Panc1 (cell line): ENCODE measurements around the gene SOX5. TPM values are rescaled to one million over a fixed set of nuclear protein-coding genes. Genes with fewer than 3 reads are reported as not detected.

Source experiments
- ATAC-seq: fragments of 200-7000 bp; cut with Tn5 transposase; 2 replicates; pipeline ENCODE4 v1.9.1; 2020; ENCODE audit warnings: mild to moderate bottlenecking, moderate library complexity
- BruUV-seq: library from RNA; stranded (reverse); fragments of 400-500 nt; replicated peaks from 2 replicates; lab custom pipeline; 2021; lab: Mats Ljungman, UMichigan
- CTCF ChIA-PET: fragments of 300-600 bp; sonication (Branson Sonifier 250); formaldehyde crosslinking; loops from one replicate; lab custom pipeline; 2022; ENCODE audit warnings: antibody characterized with exemption; lab: Charles Lee
- POLR2A ChIA-PET: fragments of 300-600 bp; sonication (Branson Sonifier 250); formaldehyde crosslinking; loops from one replicate; lab custom pipeline; 2022; ENCODE audit warnings: antibody characterized with exemption; lab: Charles Lee
- DNase-seq: peaks from one replicate; pipeline ENCODE4 v3.0.0-alpha.2; 2010; ENCODE audit warnings: low read depth, low spot score
- H3K27ac ChIP-seq: 2 replicates; pipeline ENCODE4 v1.5.1; 2011; ENCODE audit warnings: mild to moderate bottlenecking, low read length, inconsistent platforms
- H3K27me3 ChIP-seq: fragments of 200-500 bp; sonication (Bioruptor generic); 2 replicates; pipeline ENCODE4 v1.6.0; 2014; ENCODE audit warnings: low read length, inconsistent platforms; ENCODE audit not compliant: control insufficient read depth, insufficient read depth
- H3K36me3 ChIP-seq: fragments of 200-500 bp; sonication (Bioruptor generic); 2 replicates; pipeline ENCODE4 v1.5.1; 2014; ENCODE audit warnings: inconsistent platforms, mild to moderate bottlenecking, low read length, moderate library complexity; ENCODE audit not compliant: control insufficient read depth, insufficient read depth
- H3K4me1 ChIP-seq: 2 replicates; pipeline ENCODE4 v1.5.1; 2011; ENCODE audit warnings: inconsistent platforms, mild to moderate bottlenecking, low read length, moderate library complexity; ENCODE audit not compliant: control insufficient read depth, insufficient read depth
- H3K4me3 ChIP-seq, 2 experiments: 2 replicates each; pipeline ENCODE4 v1.5.1; 2011 to 2012; ENCODE audit warnings: low read depth in 2 of 2, low read length in 2 of 2, mild to moderate bottlenecking in 2 of 2, inconsistent platforms in 1 of 2, moderate library complexity in 1 of 2
- H3K9me3 ChIP-seq: fragments of 200-500 bp; sonication (Bioruptor generic); 2 replicates; pipeline ENCODE4 v1.5.1; 2014; ENCODE audit warnings: low read depth, mild to moderate bottlenecking, inconsistent platforms, low read length, moderate library complexity; ENCODE audit not compliant: control insufficient read depth, insufficient read depth
- CTCF ChIP-seq: fragments of 450-650 bp; IDR thresholded peaks from 2 replicates; pipeline ENCODE4 v1.5.1; 2017; ENCODE audit warnings: mild to moderate bottlenecking
- POLR2AphosphoS5 ChIP-seq: IDR thresholded peaks from 2 replicates; pipeline ENCODE4 v1.6.1; 2012; ENCODE audit warnings: mild to moderate bottlenecking, low read depth, low read length, moderate library complexity
- SIN3A ChIP-seq: IDR thresholded peaks from 2 replicates; pipeline ENCODE4 v1.6.1; 2012; ENCODE audit warnings: low read depth, mild to moderate bottlenecking, low read length, moderate library complexity, borderline replicate concordance; ENCODE audit not compliant: insufficient read depth
- TCF7L2 ChIP-seq: IDR thresholded peaks from 2 replicates; pipeline ENCODE4 v1.6.1; 2011; ENCODE audit warnings: mild to moderate bottlenecking, low read depth, low read length, inconsistent platforms
- in situ Hi-C: cut with HindIII; loops from 2 replicates; pipeline ENCODE4 v1.10.0; 2016; ENCODE audit warnings: low sequenced_read_pairs, low pct_unique_long_range_greater_than_20kb
- intact Hi-C: fragments of 100-400 bp; cut with micrococcal nuclease; formaldehyde crosslinking; loops from one replicate; pipeline ENCODE4 v1.10.0; 2022; ENCODE audit not compliant: unreplicated experiment
- total RNA-seq: library from RNA; stranded (reverse); gene quantifications from one replicate; pipeline ENCODE4 v1.2.1, GENCODE V29; 2021; ENCODE audit not compliant: unreplicated experiment
- TF ChIP-seq, protein P1 (sequence below), 2 experiments: IDR thresholded peaks; 2 replicates each; pipeline ENCODE4 v1.6.1; 2011 to 2012; ENCODE audit warnings: low read depth in 2 of 2, control low read depth in 1 of 2, low read length in 1 of 2, mild to moderate bottlenecking in 1 of 2, moderate library complexity in 1 of 2; ENCODE audit not compliant: insufficient read depth in 1 of 2

SOX5 gene
- total RNA-seq, 1 experiment from 2014 or later: 0.23 TPM

GRCh38 chr12:23559268-23559753 is 390.2 kb downstream of the SOX5 start:
- ChIA-PET CTCF (no interaction called here), POLR2A (no interaction called here)
- in situ Hi-C loops: no loop called here
- Histone ChIP-seq H3K4me3 (no peak overlapping the region), H3K9me3 (no peaks in the 10 kb centered on the region), H3K27ac (no peak overlapping the region), H3K4me1 (no peaks in the 10 kb centered on the region), H3K36me3 (no peaks in the 10 kb centered on the region; the same call in 1 of the 2 replicates), H3K27me3 (no peaks in the 10 kb centered on the region)
- TF ChIP-seq, protein P1, sequence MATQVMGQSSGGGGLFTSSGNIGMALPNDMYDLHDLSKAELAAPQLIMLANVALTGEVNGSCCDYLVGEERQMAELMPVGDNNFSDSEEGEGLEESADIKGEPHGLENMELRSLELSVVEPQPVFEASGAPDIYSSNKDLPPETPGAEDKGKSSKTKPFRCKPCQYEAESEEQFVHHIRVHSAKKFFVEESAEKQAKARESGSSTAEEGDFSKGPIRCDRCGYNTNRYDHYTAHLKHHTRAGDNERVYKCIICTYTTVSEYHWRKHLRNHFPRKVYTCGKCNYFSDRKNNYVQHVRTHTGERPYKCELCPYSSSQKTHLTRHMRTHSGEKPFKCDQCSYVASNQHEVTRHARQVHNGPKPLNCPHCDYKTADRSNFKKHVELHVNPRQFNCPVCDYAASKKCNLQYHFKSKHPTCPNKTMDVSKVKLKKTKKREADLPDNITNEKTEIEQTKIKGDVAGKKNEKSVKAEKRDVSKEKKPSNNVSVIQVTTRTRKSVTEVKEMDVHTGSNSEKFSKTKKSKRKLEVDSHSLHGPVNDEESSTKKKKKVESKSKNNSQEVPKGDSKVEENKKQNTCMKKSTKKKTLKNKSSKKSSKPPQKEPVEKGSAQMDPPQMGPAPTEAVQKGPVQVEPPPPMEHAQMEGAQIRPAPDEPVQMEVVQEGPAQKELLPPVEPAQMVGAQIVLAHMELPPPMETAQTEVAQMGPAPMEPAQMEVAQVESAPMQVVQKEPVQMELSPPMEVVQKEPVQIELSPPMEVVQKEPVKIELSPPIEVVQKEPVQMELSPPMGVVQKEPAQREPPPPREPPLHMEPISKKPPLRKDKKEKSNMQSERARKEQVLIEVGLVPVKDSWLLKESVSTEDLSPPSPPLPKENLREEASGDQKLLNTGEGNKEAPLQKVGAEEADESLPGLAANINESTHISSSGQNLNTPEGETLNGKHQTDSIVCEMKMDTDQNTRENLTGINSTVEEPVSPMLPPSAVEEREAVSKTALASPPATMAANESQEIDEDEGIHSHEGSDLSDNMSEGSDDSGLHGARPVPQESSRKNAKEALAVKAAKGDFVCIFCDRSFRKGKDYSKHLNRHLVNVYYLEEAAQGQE (IDR thresholded peaks at IDR 0.05; ENCODE audit: insufficient read depth in 1 of 2, low read depth in 2 of 2, low read length in 1 of 2): no peak
- TF ChIP-seq POLR2AphosphoS5: no peak
- TF ChIP-seq TCF7L2: no peak
- TF ChIP-seq SIN3A: no peak
- no peak for DNase-seq
- no TSS peak for BruUV-seq
- intact Hi-C loops: no loop called here
- no peak for ATAC-seq

- no peak for DNase-seq
- no peak overlapping the region for H3K4me3 ChIP-seq
- no peaks in the 10 kb centered on the region for H3K9me3 ChIP-seq
- intact Hi-C loops (no loop called here), in situ Hi-C loops (no loop called here)
- no peak for ATAC-seq
- POLR2A ChIA-PET: no interaction called here
- no peak overlapping the region for H3K27ac ChIP-seq
- TF ChIP-seq, protein P1 (IDR thresholded peaks at IDR 0.05; ENCODE audit: insufficient read depth in 1 of 2, low read depth in 2 of 2, low read length in 1 of 2): no peak
- TF ChIP-seq POLR2AphosphoS5: no peak
- TF ChIP-seq SIN3A: no peak
- no peak for TF ChIP-seq TCF7L2
- H3K36me3 ChIP-seq: no peaks in the 10 kb centered on the region
- BruUV-seq: no TSS peak
- no peaks in the 10 kb centered on the region for H3K27me3 ChIP-seq
- H3K4me1 ChIP-seq: no peaks in the 10 kb centered on the region
- CTCF ChIA-PET: no interaction called here
Observed at GRCh38 chr12:23556661-23557060, 392.8 kb downstream of the SOX5 start.

DNA sequence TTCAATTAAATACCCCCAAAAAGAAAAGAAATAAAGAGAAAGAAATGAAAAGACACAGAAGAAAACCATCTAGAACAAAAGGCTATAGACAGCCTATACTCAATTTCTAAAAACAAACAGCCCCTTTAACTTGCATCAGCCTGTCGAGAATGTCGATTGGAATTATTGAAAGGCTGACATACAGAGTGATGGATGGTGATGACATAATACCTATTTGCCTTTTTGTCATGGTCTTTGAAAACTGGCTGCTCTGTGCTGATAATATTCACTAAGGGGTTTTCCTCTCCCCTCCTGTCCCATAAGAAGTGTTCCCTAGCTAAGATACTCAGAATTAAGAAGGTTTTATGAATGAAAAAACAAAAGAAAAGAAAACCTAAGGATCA is 393.7 kb downstream of the SOX5 start:
- ChIA-PET POLR2A (interaction anchor here (0.7 kb wide), 1 partner anchor 499 kb away, joined by 3 read pairs; no protein-coding TSS in a partner anchor), CTCF (no interaction called here)
- no peaks in the 10 kb centered on the region for H3K36me3 ChIP-seq
- no TSS peak for BruUV-seq
- ATAC-seq (no peak), DNase-seq (no peak)
- no peaks in the 10 kb centered on the region for H3K4me1 ChIP-seq
- no peaks in the 10 kb centered on the region for H3K27me3 ChIP-seq
- in situ Hi-C loops: no loop called here
- H3K9me3 ChIP-seq: no peaks in the 10 kb centered on the region
- H3K27ac ChIP-seq: no peak overlapping the region
- TF ChIP-seq, protein P1 (IDR thresholded peaks at IDR 0.05; ENCODE audit: insufficient read depth in 1 of 2, low read depth in 2 of 2, low read length in 1 of 2): no peak
- TF ChIP-seq POLR2AphosphoS5 (no peak), TCF7L2 (no peak), SIN3A (no peak), CTCF (no peak)
- intact Hi-C loops: no loop called here
- no peak overlapping the region for H3K4me3 ChIP-seq
